HEK293 (cell line): Measurements from ENCODE around the gene GNB1.
"Not testable (repeated sequence)": the region's sequence is repeated elsewhere in the genome, so short reads cannot be mapped to it uniquely, and the experiment has no call there.

Experiments
- CTCF ChIA-PET: fragments of 350-600 bp; formaldehyde crosslinking; extraction: SDS; loops from one replicate; lab custom pipeline; 2021; ENCODE audit warnings: antibody characterized with exemption; lab: Yijun Ruan, JAX
- POLR2A ChIA-PET: fragments of 300-600 bp; formaldehyde crosslinking; extraction: SDS; loops from one replicate; lab custom pipeline; 2020; ENCODE audit warnings: antibody characterized with exemption, inconsistent platforms; lab: Yijun Ruan, JAX
- H3K27ac ChIP-seq: fragments of 200-500 bp; sonication (Bioruptor generic); 2 replicates; pipeline ENCODE4 v1.5.1; 2014; ENCODE audit warnings: low read depth, low read length, control low read depth, inconsistent platforms; ENCODE audit errors: extremely low read depth
- H3K36me3 ChIP-seq, 2 experiments: fragments of 200-500 bp in 1 of 2; sonication (Bioruptor generic) in 1 of 2; 1 replicate in 1 of 2; 2 replicates in 1 of 2; pipeline ENCODE4 v1.5.1; 2014 to 2017; ENCODE audit warnings: inconsistent platforms in 2 of 2, low read length in 2 of 2; ENCODE audit not compliant: control insufficient read depth in 2 of 2, insufficient read depth in 1 of 2
- H3K4me1 ChIP-seq: fragments of 200-500 bp; sonication (Bioruptor generic); 2 replicates; pipeline ENCODE4 v1.5.1; 2014; ENCODE audit warnings: mild to moderate bottlenecking, low read length, inconsistent platforms; ENCODE audit not compliant: control insufficient read depth, insufficient read depth
- H3K4me3 ChIP-seq: 2 replicates; pipeline ENCODE4 v1.5.1; 2011; ENCODE audit warnings: low read depth, mild to moderate bottlenecking, control low read depth, low read length, moderate library complexity
- H3K9me3 ChIP-seq: fragments of 200-500 bp; sonication (Bioruptor generic); 2 replicates; pipeline ENCODE4 v1.5.1; 2014; ENCODE audit warnings: low read depth, low read length, inconsistent platforms; ENCODE audit not compliant: control insufficient read depth, insufficient read depth
- PRDM1 ChIP-seq: fragments of 450-650 bp; formaldehyde crosslinking; IDR thresholded peaks from 2 replicates; pipeline ENCODE4; 2016; ENCODE audit warnings: missing biosample characterization, missing genetic modification characterization
- PRDM10 ChIP-seq: fragments of 450-650 bp; formaldehyde crosslinking; IDR thresholded peaks from 2 replicates; pipeline ENCODE4 v1.5.1; 2016; ENCODE audit warnings: missing biosample characterization, missing genetic modification characterization
- SETDB1 ChIP-seq: IDR thresholded peaks from one replicate; pipeline ENCODE4 v1.6.1; 2017; ENCODE audit warnings: mild to moderate bottlenecking, low read length, moderate library complexity, mixed read lengths; ENCODE audit not compliant: insufficient read length
- SP7 ChIP-seq: fragments of 450-650 bp; formaldehyde crosslinking; IDR thresholded peaks from 2 replicates; pipeline ENCODE4 v1.5.1; 2016; ENCODE audit warnings: missing biosample characterization, missing genetic modification characterization
- TRIM28 ChIP-seq: IDR thresholded peaks from 2 replicates; pipeline ENCODE4 v1.6.1; 2011; ENCODE audit warnings: low read length, control low read depth, borderline replicate concordance
- ZFP3 ChIP-seq: fragments of 450-650 bp; formaldehyde crosslinking; IDR thresholded peaks from 2 replicates; pipeline ENCODE4 v1.5.1; 2016; ENCODE audit warnings: low read depth, missing biosample characterization, missing genetic modification characterization
- ZNF112 ChIP-seq: fragments of 450-650 bp; formaldehyde crosslinking; IDR thresholded peaks from 2 replicates; pipeline ENCODE4 v1.5.0; 2017; ENCODE audit warnings: missing biosample characterization, missing genetic modification characterization
- ZNF121 ChIP-seq: fragments of 450-650 bp; formaldehyde crosslinking; IDR thresholded peaks from 2 replicates; pipeline ENCODE4 v1.5.1; 2016; ENCODE audit warnings: missing biosample characterization, missing genetic modification characterization
- ZNF157 ChIP-seq: fragments of 450-650 bp; formaldehyde crosslinking; IDR thresholded peaks from 2 replicates; pipeline ENCODE4 v1.5.1; 2016; ENCODE audit warnings: missing biosample characterization, missing genetic modification characterization
- ZNF266 ChIP-seq: fragments of 450-650 bp; formaldehyde crosslinking; IDR thresholded peaks from 2 replicates; pipeline ENCODE4 v1.5.1; 2016; ENCODE audit warnings: missing biosample characterization, missing genetic modification characterization, low read depth
- ZNF514 ChIP-seq: fragments of 450-650 bp; formaldehyde crosslinking; IDR thresholded peaks from 2 replicates; pipeline ENCODE4 v1.5.1; 2016; ENCODE audit warnings: missing biosample characterization, missing genetic modification characterization
- ZNF530 ChIP-seq: fragments of 450-650 bp; formaldehyde crosslinking; IDR thresholded peaks from 2 replicates; pipeline ENCODE4 v1.5.1; 2016; ENCODE audit warnings: low read depth, missing biosample characterization, missing genetic modification characterization
- ZNF560 ChIP-seq: fragments of 450-650 bp; formaldehyde crosslinking; IDR thresholded peaks from 2 replicates; pipeline ENCODE4 v1.5.1; 2017; ENCODE audit warnings: missing biosample characterization, missing genetic modification characterization, borderline replicate concordance
- ZNF561 ChIP-seq: fragments of 450-650 bp; IDR thresholded peaks from 2 replicates; pipeline ENCODE4 v1.5.1; 2018; ENCODE audit warnings: missing biosample characterization, missing genetic modification characterization, borderline replicate concordance
- ZNF571 ChIP-seq: fragments of 450-650 bp; formaldehyde crosslinking; IDR thresholded peaks from 2 replicates; pipeline ENCODE4 v1.5.0; 2017; ENCODE audit warnings: missing biosample characterization, missing genetic modification characterization
- ZNF580 ChIP-seq: fragments of 450-650 bp; formaldehyde crosslinking; IDR thresholded peaks from 2 replicates; pipeline ENCODE4 v1.5.1; 2016; ENCODE audit warnings: missing biosample characterization, missing genetic modification characterization
- ZNF704 ChIP-seq: fragments of 450-650 bp; formaldehyde crosslinking; IDR thresholded peaks from 2 replicates; pipeline ENCODE4 v1.5.1; 2016; ENCODE audit warnings: missing biosample characterization, missing genetic modification characterization
- ZNF747 ChIP-seq: fragments of 450-650 bp; formaldehyde crosslinking; IDR thresholded peaks from 2 replicates; pipeline ENCODE4 v1.5.1; 2016; ENCODE audit warnings: missing biosample characterization, missing genetic modification characterization
- ZNF768 ChIP-seq: fragments of 450-650 bp; formaldehyde crosslinking; IDR thresholded peaks from 2 replicates; pipeline ENCODE4 v1.5.1; 2018; ENCODE audit warnings: missing biosample characterization, mild to moderate bottlenecking, missing genetic modification characterization
- TF ChIP-seq, protein P1 (sequence below): fragments of 450-650 bp; IDR thresholded peaks from 2 replicates; pipeline ENCODE4 v1.5.1; 2018; ENCODE audit warnings: missing biosample characterization, mild to moderate bottlenecking, missing genetic modification characterization
- TF ChIP-seq, protein P2 (sequence below): fragments of 450-650 bp; formaldehyde crosslinking; IDR thresholded peaks from 2 replicates; pipeline ENCODE4 v1.5.1; 2016; ENCODE audit warnings: missing biosample characterization, missing genetic modification characterization

GNB1 gene

GRCh38 chr1:1862905-1863547 is 27.9 kb downstream of the GNB1 start (continued):
- TF ChIP-seq, protein P1, sequence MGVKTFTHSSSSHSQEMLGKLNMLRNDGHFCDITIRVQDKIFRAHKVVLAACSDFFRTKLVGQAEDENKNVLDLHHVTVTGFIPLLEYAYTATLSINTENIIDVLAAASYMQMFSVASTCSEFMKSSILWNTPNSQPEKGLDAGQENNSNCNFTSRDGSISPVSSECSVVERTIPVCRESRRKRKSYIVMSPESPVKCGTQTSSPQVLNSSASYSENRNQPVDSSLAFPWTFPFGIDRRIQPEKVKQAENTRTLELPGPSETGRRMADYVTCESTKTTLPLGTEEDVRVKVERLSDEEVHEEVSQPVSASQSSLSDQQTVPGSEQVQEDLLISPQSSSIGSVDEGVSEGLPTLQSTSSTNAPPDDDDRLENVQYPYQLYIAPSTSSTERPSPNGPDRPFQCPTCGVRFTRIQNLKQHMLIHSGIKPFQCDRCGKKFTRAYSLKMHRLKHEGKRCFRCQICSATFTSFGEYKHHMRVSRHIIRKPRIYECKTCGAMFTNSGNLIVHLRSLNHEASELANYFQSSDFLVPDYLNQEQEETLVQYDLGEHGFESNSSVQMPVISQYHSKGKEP (tag by site-specific recombination): no peak
- TF ChIP-seq ZNF530 (tag by site-specific recombination): no peak
- TF ChIP-seq ZNF157: no peak
- TF ChIP-seq ZNF560 (tag by site-specific recombination): no peak
- TF ChIP-seq ZNF266 (tag by site-specific recombination): no peak
- TF ChIP-seq ZNF561 (tag by site-specific recombination): no peak
- TF ChIP-seq ZNF514 (tag by site-specific recombination): no peak
- no peak for TF ChIP-seq ZNF747

GRCh38 chr1:1861761-1862310 is 29.1 kb downstream of the GNB1 start:
- peaks cover 0 to 19% of the 10 kb centered on the region in 2 experiments; a peak in 2 of 3 replicates for H3K36me3 ChIP-seq
- peak; percentile 93 for TF ChIP-seq ZNF121 (tag by site-specific recombination)
- TF ChIP-seq, protein P2, sequence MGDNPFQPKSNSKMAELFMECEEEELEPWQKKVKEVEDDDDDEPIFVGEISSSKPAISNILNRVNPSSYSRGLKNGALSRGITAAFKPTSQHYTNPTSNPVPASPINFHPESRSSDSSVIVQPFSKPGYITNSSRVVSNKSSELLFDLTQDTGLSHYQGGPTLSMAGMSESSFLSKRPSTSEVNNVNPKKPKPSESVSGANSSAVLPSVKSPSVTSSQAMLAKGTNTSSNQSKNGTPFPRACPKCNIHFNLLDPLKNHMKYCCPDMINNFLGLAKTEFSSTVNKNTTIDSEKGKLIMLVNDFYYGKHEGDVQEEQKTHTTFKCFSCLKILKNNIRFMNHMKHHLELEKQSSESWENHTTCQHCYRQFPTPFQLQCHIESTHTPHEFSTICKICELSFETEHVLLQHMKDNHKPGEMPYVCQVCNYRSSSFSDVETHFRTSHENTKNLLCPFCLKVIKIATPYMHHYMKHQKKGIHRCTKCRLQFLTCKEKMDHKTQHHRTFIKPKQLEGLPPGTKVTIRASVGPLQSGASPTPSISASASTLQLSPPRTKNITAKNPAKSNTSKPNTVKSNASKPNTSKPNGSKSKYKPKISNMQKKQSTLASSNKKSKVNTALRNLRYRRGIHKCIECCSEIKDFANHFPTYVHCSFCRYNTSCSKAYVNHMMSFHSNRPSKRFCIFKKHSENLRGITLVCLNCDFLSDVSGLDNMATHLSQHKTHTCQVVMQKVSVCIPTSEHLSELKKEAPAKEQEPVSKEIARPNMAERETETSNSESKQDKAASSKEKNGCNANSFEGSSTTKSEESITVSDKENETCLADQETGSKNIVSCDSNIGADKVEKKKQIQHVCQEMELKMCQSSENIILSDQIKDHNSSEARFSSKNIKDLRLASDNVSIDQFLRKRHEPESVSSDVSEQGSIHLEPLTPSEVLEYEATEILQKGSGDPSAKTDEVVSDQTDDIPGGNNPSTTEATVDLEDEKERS (tag by site-specific recombination): peak; percentile 67; the same call in 1 of the 2 replicates
- peak; percentile 35; the same call in 1 of the 2 replicates for TF ChIP-seq TRIM28
- peak; percentile 45; the same call in 1 of the 2 replicates for TF ChIP-seq ZNF580
- TF ChIP-seq SETDB1: peak; percentile 52
- TF ChIP-seq SP7 (tag by site-specific recombination): 0 out of 2 replicates have a peak, but pooled peaks have one; percentile 10
- H3K4me3 ChIP-seq, H3K4me1 ChIP-seq, H3K9me3 ChIP-seq, H3K27ac ChIP-seq: not testable (repeated sequence)
- ChIA-PET CTCF (interaction anchor here (0.7 to 1.3 kb wide), 3 partner anchors 9 to 47 kb away, joined by 3 to 5 read pairs (median 3); no protein-coding TSS in a partner anchor), POLR2A (interaction anchor here (0.6 kb wide), 1 partner anchor 21 kb away, joined by 3 read pairs; no protein-coding TSS in a partner anchor)

GRCh38 chr1:1861339-1861730 is 29.6 kb downstream of the GNB1 start:
- CTCF ChIA-PET: interaction anchor here (0.7 to 1.3 kb wide), 3 partner anchors 10 to 47 kb away, joined by 3 to 5 read pairs (median 3); no protein-coding TSS in a partner anchor
- H3K4me3 ChIP-seq: no peak overlapping the region
- peaks cover 10% of the 10 kb centered on the region for H3K4me1 ChIP-seq
- H3K36me3 ChIP-seq: peaks cover 0 to 19% of the 10 kb centered on the region in 2 experiments; a peak in 2 of 3 replicates
- H3K27ac ChIP-seq: no peak overlapping the region
- POLR2A ChIA-PET: no interaction called here
- H3K9me3 ChIP-seq: no peaks in the 10 kb centered on the region
- TF ChIP-seq PRDM10 (tag by site-specific recombination) (no peak), ZNF571 (tag by site-specific recombination) (no peak), PRDM1 (tag by site-specific recombination) (no peak), ZNF768 (tag by site-specific recombination) (no peak), ZFP3 (tag by site-specific recombination) (no peak), ZNF704 (tag by site-specific recombination) (no peak), ZNF112 (tag by site-specific recombination) (no peak)
